HG02588 (cell line): Measurements from ENCODE around the gene NKTR.

Experiments
- ATAC-seq: cut with Tn5 transposase; IDR thresholded peaks from one replicate; pipeline ENCODE4 v1.9.1; 2021; ENCODE audit warnings: mild to moderate bottlenecking, moderate library complexity; ENCODE audit not compliant: unreplicated experiment

Gene NKTR

GRCh38 chr3:42660131-42660715 is 59.7 kb downstream of the NKTR start:
- ATAC-seq, result no peak

- ATAC-seq, result no peak
These were observed 60.4 kb downstream of the NKTR start for GRCh38 chr3:42660898-42661297.

GRCh38 chr3:42661593-42662022 is 61.1 kb downstream of the NKTR start:
- ATAC-seq, result no peak

- no peak for ATAC-seq
These were observed 61.7 kb downstream of the NKTR start for GRCh38 chr3:42662037-42662812.

GRCh38 chr3:42662813-42663535 is 62.5 kb downstream of the NKTR start:
- no peak for ATAC-seq

- no peak for ATAC-seq
These were observed 63.3 kb downstream of the NKTR start for GRCh38 chr3:42663581-42664437.

GRCh38 chr3:42664438-42664803 is 63.9 kb downstream of the NKTR start:
- no peak for ATAC-seq

GRCh38 chr3:42665050-42665878 is 64.8 kb downstream of the NKTR start:
- ATAC-seq, result no peak

GRCh38 chr3:42666022-42666421 is 65.5 kb downstream of the NKTR start:
- ATAC-seq, result no peak

GRCh38 chr3:42666577-42666998 is 66.1 kb downstream of the NKTR start:
- ATAC-seq, result no peak

- ATAC-seq, result no peak
These were observed 66.6 kb downstream of the NKTR start for GRCh38 chr3:42667096-42667522.

- ATAC-seq, result no peak
These were observed 67.3 kb downstream of the NKTR start for GRCh38 chr3:42667523-42668412.

GRCh38 chr3:42668413-42668760 is 67.9 kb downstream of the NKTR start:
- no peak for ATAC-seq

GRCh38 chr3:42668793-42669217 is 68.3 kb downstream of the NKTR start:
- no peak for ATAC-seq

- ATAC-seq, result no peak
These were observed 69.6 kb downstream of the NKTR start for GRCh38 chr3:42670051-42670576.

GRCh38 chr3:42670670-42671069 is 70.2 kb downstream of the NKTR start:
- no peak for ATAC-seq

GRCh38 chr3:42672515-42672914 is 72.0 kb downstream of the NKTR start:
- ATAC-seq, result no peak

GRCh38 chr3:42673082-42673481 is 72.6 kb downstream of the NKTR start:
- no peak for ATAC-seq

- no peak for ATAC-seq
These were observed 73.7 kb downstream of the NKTR start for GRCh38 chr3:42674146-42674545.
